Progenitor cell of endocrine pancreas (in vitro differentiated cells): ENCODE measurements around the gene POC1A. TPM values are rescaled to one million over a fixed set of nuclear protein-coding genes. Genes with fewer than 3 reads are reported as not detected.
"Not testable (repeated sequence)": the region's sequence is repeated elsewhere in the genome, so short reads cannot be mapped to it uniquely, and the experiment has no call there.

ENCODE experiments used
- DNase-seq: peaks from one replicate; pipeline ENCODE4 v3.0.0; 2021; ENCODE audit warnings: low spot score; ENCODE audit not compliant: unreplicated experiment
- H3K27ac Mint-ChIP-seq: 2 replicates; pipeline ENCODE4 v1.8.0; 2021; ENCODE audit warnings: mild to moderate bottlenecking, moderate library complexity, mixed read lengths
- H3K27me3 Mint-ChIP-seq: 2 replicates; pipeline ENCODE4 v1.8.0; 2021; ENCODE audit warnings: mixed read lengths
- H3K36me3 Mint-ChIP-seq: 2 replicates; pipeline ENCODE4 v1.8.0; 2022; ENCODE audit warnings: mixed read lengths; ENCODE audit not compliant: insufficient read depth
- H3K4me1 Mint-ChIP-seq: 2 replicates; pipeline ENCODE4 v1.8.0; 2021; ENCODE audit warnings: low read depth, mixed read lengths
- H3K4me3 Mint-ChIP-seq: 2 replicates; pipeline ENCODE4 v1.8.0; 2021; ENCODE audit warnings: low read depth, mild to moderate bottlenecking, moderate library complexity, mixed read lengths
- H3K9me3 Mint-ChIP-seq: 2 replicates; pipeline ENCODE4 v1.8.0; 2021; ENCODE audit warnings: low read depth, mixed read lengths
- CTCF ChIP-seq: fragments of 200-600 bp; sonication (generic); IDR thresholded peaks from one replicate; pipeline ENCODE4 v1.5.0; 2021; ENCODE audit warnings: antibody characterized with exemption, mild to moderate bottlenecking; ENCODE audit not compliant: unreplicated experiment
- total RNA-seq: library from RNA; stranded (reverse); gene quantifications from 2 replicates; pipeline ENCODE4 v1.2.1, GENCODE V29; 2021

POC1A gene
- total RNA-seq, 1 donor from 2014 or later = 14.5 TPM

GRCh38 chr3:52034212-52034611 is 120.0 kb downstream of the POC1A start:
- Mint-ChIP-seq H3K36me3 (no peaks in the 10 kb centered on the region), H3K4me1 (no peaks in the 10 kb centered on the region), H3K9me3 (no peaks in the 10 kb centered on the region), H3K27ac (no peak overlapping the region), H3K27me3 (peaks cover 3% of the 10 kb centered on the region), H3K4me3 (no peak overlapping the region)
- DNase-seq = no peak
- no peak for TF ChIP-seq CTCF

- H3K4me3 Mint-ChIP-seq, H3K36me3 Mint-ChIP-seq, DNase-seq, H3K4me1 Mint-ChIP-seq, H3K27ac Mint-ChIP-seq, H3K9me3 Mint-ChIP-seq, H3K27me3 Mint-ChIP-seq: not testable (repeated sequence)
Measured at GRCh38 chr3:52033748-52034147, 120.5 kb downstream of the POC1A start.

- no peak overlapping the region for H3K4me3 Mint-ChIP-seq
- no peaks in the 10 kb centered on the region for H3K36me3 Mint-ChIP-seq
- peaks cover 2% of the 10 kb centered on the region for H3K4me1 Mint-ChIP-seq
- H3K27ac Mint-ChIP-seq = no peak overlapping the region
- no peaks in the 10 kb centered on the region for H3K9me3 Mint-ChIP-seq
- DNase-seq = no peak
- peaks cover 3% of the 10 kb centered on the region for H3K27me3 Mint-ChIP-seq
- no peak for TF ChIP-seq CTCF
Measured at GRCh38 chr3:52032702-52033408, 121.4 kb downstream of the POC1A start.

GRCh38 chr3:52031896-52032295 is 122.3 kb downstream of the POC1A start:
- no peaks in the 10 kb centered on the region for H3K9me3 Mint-ChIP-seq
- peaks cover 2% of the 10 kb centered on the region for H3K4me1 Mint-ChIP-seq

GRCh38 chr3:52030714-52031310 is 123.4 kb downstream of the POC1A start:
- Mint-ChIP-seq H3K36me3 (no peaks in the 10 kb centered on the region), H3K4me3 (no peak overlapping the region), H3K9me3 (no peaks in the 10 kb centered on the region), H3K27ac (no peak overlapping the region), H3K4me1 (peaks cover 2% of the 10 kb centered on the region), H3K27me3 (peaks cover 8% of the 10 kb centered on the region)
- TF ChIP-seq CTCF = no peak
- no peak for DNase-seq

More at GRCh38 chr3:52031896-52032295, 122.3 kb downstream of the POC1A start:
- Mint-ChIP-seq H3K27me3 (peaks cover 3% of the 10 kb centered on the region), H3K4me3 (no peak overlapping the region), H3K27ac (no peak overlapping the region), H3K36me3 (no peaks in the 10 kb centered on the region)
- no peak for DNase-seq
- no peak for TF ChIP-seq CTCF

GRCh38 chr3:52029535-52029934 is 124.7 kb downstream of the POC1A start:
- Mint-ChIP-seq H3K4me3 (no peak overlapping the region), H3K4me1 (peaks cover 2% of the 10 kb centered on the region), H3K9me3 (no peaks in the 10 kb centered on the region), H3K36me3 (no peaks in the 10 kb centered on the region), H3K27ac (no peak overlapping the region), H3K27me3 (peaks cover 8% of the 10 kb centered on the region)
- no peak for TF ChIP-seq CTCF
- no peak for DNase-seq
